HCT116 (cell line): ENCODE measurements around the gene VGF. TPM values are rescaled to one million over a fixed set of nuclear protein-coding genes. Genes with fewer than 3 reads are reported as not detected.
A peak's percentile ranks its signal among the peaks of the same experiment; 100 is the strongest.

ENCODE experiments used
- ATAC-seq: fragments of 200-7000 bp; cut with Tn5 transposase; 2 replicates; pipeline ENCODE4 v1.9.1; 2020; ENCODE audit warnings: mild to moderate bottlenecking, moderate library complexity
- BruUV-seq: library from RNA; stranded (reverse); fragments of 400-500 nt; replicated peaks from 2 replicates; lab custom pipeline; 2021; lab: Mats Ljungman, UMichigan
- CTCF ChIA-PET: fragments of 300-600 bp; sonication (Branson Sonifier 250); formaldehyde crosslinking; loops from one replicate; lab custom pipeline; 2021; ENCODE audit warnings: antibody characterized with exemption; lab: Charles Lee
- POLR2A ChIA-PET: fragments of 300-600, 350-600 bp; sonication (Branson Sonifier 250); formaldehyde crosslinking; loops from one replicate; lab custom pipeline; 2021; ENCODE audit warnings: antibody characterized with exemption; lab: Charles Lee
- RAD21 ChIA-PET, 2 experiments: fragments of 300-600 bp; sonication (Branson Sonifier 250); formaldehyde crosslinking; loops; one replicate each; lab custom pipeline; 2023; ENCODE audit warnings: low total read pairs in 2 of 2; ENCODE audit not compliant: uncharacterized antibody in 2 of 2, unreplicated experiment in 2 of 2, low non-redundant PET in 1 of 2; lab: Charles Lee
- DNase-seq: peaks from one replicate; pipeline ENCODE4 v3.0.0-alpha.2; 2010; ENCODE audit warnings: low read depth, low spot score
- H2AFZ ChIP-seq: fragments of 200-600 bp; shearing (Covaris generic), sonication (generic); 2 replicates; pipeline ENCODE4 v1.6.1; 2017; ENCODE audit warnings: low read depth, mixed run types, mixed read lengths, antibody characterized with exemption, low read length; ENCODE audit not compliant: poor library complexity, severe bottlenecking
- H3K27ac ChIP-seq: 2 replicates; pipeline ENCODE4 v1.5.1; 2012; ENCODE audit warnings: low read depth, low read length
- H3K27me3 ChIP-seq: fragments of 200-600 bp; sonication (generic); 2 replicates; pipeline ENCODE4 v1.6.1; 2016; ENCODE audit warnings: mixed run types, low read length, mixed read lengths; ENCODE audit not compliant: insufficient read depth
- H3K36me3 ChIP-seq, 2 experiments: fragments of 200-500 bp in 1 of 2; fragments of 200-600 bp in 1 of 2; sonication (Bioruptor generic) in 1 of 2; sonication (generic) in 1 of 2; 2 replicates each; pipeline versions ENCODE4 v1.5.1 to v1.6.1; 2014 to 2016; ENCODE audit warnings: low read length in 2 of 2, inconsistent platforms in 1 of 2, mixed read lengths in 1 of 2, mixed run types in 1 of 2; ENCODE audit not compliant: insufficient read depth in 2 of 2, control insufficient read depth in 1 of 2
- H3K4me1 ChIP-seq, 2 experiments: fragments of 200-600 bp in 1 of 2; sonication (generic) in 1 of 2; 2 replicates each; pipeline versions ENCODE4 v1.5.1 to v1.6.1; 2012 to 2017; ENCODE audit warnings: low read length in 2 of 2, inconsistent platforms in 1 of 2, mild to moderate bottlenecking in 1 of 2, mixed read lengths in 1 of 2, mixed run types in 1 of 2, moderate library complexity in 1 of 2; ENCODE audit not compliant: insufficient read depth in 2 of 2, control insufficient read depth in 1 of 2
- H3K4me2 ChIP-seq: fragments of 200-600 bp; sonication (generic); 2 replicates; pipeline ENCODE4 v1.6.1; 2017; ENCODE audit warnings: mixed run types, low read length, mixed read lengths
- H3K4me3 ChIP-seq, 2 experiments: fragments of 200-600 bp in 1 of 2; sonication (generic) in 1 of 2; replicated peaks in 1 of 2; 2 replicates each; pipeline ENCODE4 v1.5.1; 2011 to 2016; ENCODE audit warnings: low read length in 2 of 2, control low read depth in 1 of 2, low read depth in 1 of 2, mild to moderate bottlenecking in 1 of 2, mixed read lengths in 1 of 2, mixed run types in 1 of 2
- H3K79me2 ChIP-seq: fragments of 200-600 bp; sonication (generic); 2 replicates; pipeline ENCODE4 v1.6.1; 2017; ENCODE audit warnings: mild to moderate bottlenecking, mixed run types, low read length, moderate library complexity, mixed read lengths; ENCODE audit not compliant: insufficient read depth
- H3K9ac ChIP-seq: fragments of 200-600 bp; sonication (generic); 2 replicates; pipeline ENCODE4 v1.6.1; 2016; ENCODE audit warnings: low read length, mixed read lengths
- H3K9me2 ChIP-seq: fragments of 200-600 bp; sonication (generic), shearing (Covaris generic); 2 replicates; pipeline ENCODE4 v1.6.1; 2017; ENCODE audit warnings: mixed run types, mild to moderate bottlenecking, moderate library complexity; ENCODE audit not compliant: insufficient read depth
- H3K9me3 ChIP-seq, 2 experiments: fragments of 200-500 bp in 1 of 2; fragments of 200-600 bp in 1 of 2; sonication (Bioruptor generic) in 1 of 2; sonication (generic) in 1 of 2; 2 replicates each; pipeline ENCODE4 v1.6.1; 2014 to 2017; ENCODE audit warnings: low read length in 2 of 2, mixed read lengths in 2 of 2, inconsistent platforms in 1 of 2, low read depth in 1 of 2, mild to moderate bottlenecking in 1 of 2, mixed run types in 1 of 2, moderate library complexity in 1 of 2; ENCODE audit not compliant: control insufficient read depth in 1 of 2, insufficient read depth in 1 of 2
- H4K20me1 ChIP-seq: fragments of 200-600 bp; sonication (generic), shearing (Covaris generic); 2 replicates; pipeline ENCODE4 v1.6.1; 2017; ENCODE audit warnings: mixed run types, mild to moderate bottlenecking, moderate library complexity; ENCODE audit not compliant: insufficient read depth
- CEBPB ChIP-seq: IDR thresholded peaks from 2 replicates; pipeline ENCODE4 v1.6.1; 2012; ENCODE audit warnings: low read depth
- EGR1 ChIP-seq: IDR thresholded peaks from 2 replicates; pipeline ENCODE4 v1.6.1; 2012; ENCODE audit warnings: low read depth
- ELF1 ChIP-seq: IDR thresholded peaks from 2 replicates; pipeline ENCODE4 v1.6.1; 2012; ENCODE audit warnings: low read depth, borderline replicate concordance
- EZH2 ChIP-seq: fragments of 200-600 bp; sonication (generic); IDR thresholded peaks from 2 replicates; pipeline ENCODE4 v1.6.1; 2017; ENCODE audit warnings: antibody characterized with exemption, mixed run types
- EZH2phosphoT487 ChIP-seq: fragments of 200-600 bp; IDR thresholded peaks from 2 replicates; pipeline ENCODE4 v1.6.1; 2018; ENCODE audit warnings: antibody characterized with exemption, borderline replicate concordance
- POLR2AphosphoS5 ChIP-seq: IDR thresholded peaks from 2 replicates; pipeline ENCODE4 v1.6.1; 2011; ENCODE audit warnings: mild to moderate bottlenecking, low read depth, low read length, moderate library complexity
- RAD21 ChIP-seq: IDR thresholded peaks from 2 replicates; pipeline ENCODE4 v1.6.1; 2012; ENCODE audit warnings: low read depth, mild to moderate bottlenecking
- SIN3A ChIP-seq: IDR thresholded peaks from 2 replicates; pipeline ENCODE4 v1.6.1; 2012; ENCODE audit warnings: low read depth
- SP1 ChIP-seq: IDR thresholded peaks from 2 replicates; pipeline ENCODE4 v1.6.1; 2012; ENCODE audit warnings: low read depth
- SRF ChIP-seq: IDR thresholded peaks from 2 replicates; pipeline ENCODE4 v1.6.1; 2012; ENCODE audit warnings: low read depth
- TCF7L2 ChIP-seq: IDR thresholded peaks from 2 replicates; pipeline ENCODE4 v1.7.0; 2011; ENCODE audit warnings: borderline replicate concordance, inconsistent platforms; ENCODE audit not compliant: insufficient read depth, insufficient read length; ENCODE audit errors: extremely low read depth
- ZFX ChIP-seq: fragments of 450-650 bp; IDR thresholded peaks from 2 replicates; pipeline ENCODE4 v1.6.1; 2017
- intact Hi-C: fragments of 100-400 bp; cut with micrococcal nuclease; formaldehyde crosslinking; loops from 2 replicates; pipeline ENCODE4 v1.10.0; 2022
- total RNA-seq: library from RNA; stranded (reverse); gene quantifications from one replicate; pipeline ENCODE4 v1.2.1, GENCODE V29; 2021; ENCODE audit not compliant: unreplicated experiment
- TF ChIP-seq, protein P1 (sequence below), 3 experiments: fragments of 200-600 bp in 1 of 3; sonication (generic) in 1 of 3; IDR thresholded peaks in 2 of 3; conservative IDR thresholded peaks in 1 of 3; 2 replicates each; pipeline ENCODE4 v1.5.1; 2012 to 2017; ENCODE audit warnings: low read depth in 2 of 3, low read length in 2 of 3, antibody characterized with exemption in 1 of 3, borderline replicate concordance in 1 of 3, control low read depth in 1 of 3, mild to moderate bottlenecking in 1 of 3, mixed read lengths in 1 of 3, mixed run types in 1 of 3, moderate library complexity in 1 of 3; ENCODE audit not compliant: insufficient read depth in 1 of 3
- TF ChIP-seq, protein P2 (sequence below): IDR thresholded peaks from 2 replicates; pipeline ENCODE4 v1.6.1; 2012
- TF ChIP-seq, protein P3 (sequence below): IDR thresholded peaks from 2 replicates; pipeline ENCODE4 v1.6.1; 2012

The VGF gene
- total RNA-seq, 1 experiment from 2014 or later = 43.2 TPM

DNA sequence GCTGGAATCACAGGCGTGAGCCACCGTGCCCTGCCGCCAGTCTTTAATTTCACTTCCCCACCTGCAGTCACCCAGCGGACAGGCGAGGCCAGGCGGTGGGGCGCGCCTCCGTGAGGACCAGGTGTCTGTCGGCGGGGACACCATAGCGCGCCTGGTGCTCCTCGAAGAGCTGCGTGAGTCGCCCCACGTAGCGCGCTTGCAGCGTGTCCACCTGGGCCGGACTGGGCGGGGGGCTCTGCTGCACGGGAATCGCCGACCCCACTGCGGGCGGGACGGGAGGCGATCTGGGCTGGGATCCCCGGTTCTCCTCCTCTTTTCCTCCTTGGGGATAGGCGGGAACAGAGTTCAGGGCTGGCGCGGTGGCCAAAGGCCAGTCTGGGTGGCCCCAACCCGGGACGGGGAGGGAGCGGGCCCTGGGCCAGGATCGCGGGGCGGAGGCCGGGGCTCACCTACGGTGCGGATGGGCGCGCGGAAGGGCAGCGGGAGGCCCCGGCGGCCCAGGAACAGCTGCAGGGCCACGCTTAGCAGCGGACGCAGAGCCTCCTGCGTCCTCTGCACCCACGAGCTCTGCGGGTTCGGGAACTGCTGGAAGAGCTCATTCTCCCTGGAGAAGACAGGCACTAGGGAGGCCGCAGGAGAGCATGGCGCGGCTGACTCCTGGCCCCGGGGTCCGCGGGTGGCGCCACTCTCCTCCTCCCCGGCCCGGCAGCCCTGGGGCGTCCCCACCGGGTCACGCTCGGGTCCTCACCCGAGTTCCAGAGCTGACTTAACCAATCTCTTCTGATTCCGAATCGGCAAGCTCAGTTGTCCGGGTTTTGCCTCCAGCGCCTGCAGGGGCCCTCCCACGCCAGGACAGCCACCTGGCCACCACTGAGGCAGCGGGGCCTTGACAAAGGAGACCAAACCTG lies 36.6 kb upstream of the VGF start (continued):
- no peak for TF ChIP-seq EZH2

DNA sequence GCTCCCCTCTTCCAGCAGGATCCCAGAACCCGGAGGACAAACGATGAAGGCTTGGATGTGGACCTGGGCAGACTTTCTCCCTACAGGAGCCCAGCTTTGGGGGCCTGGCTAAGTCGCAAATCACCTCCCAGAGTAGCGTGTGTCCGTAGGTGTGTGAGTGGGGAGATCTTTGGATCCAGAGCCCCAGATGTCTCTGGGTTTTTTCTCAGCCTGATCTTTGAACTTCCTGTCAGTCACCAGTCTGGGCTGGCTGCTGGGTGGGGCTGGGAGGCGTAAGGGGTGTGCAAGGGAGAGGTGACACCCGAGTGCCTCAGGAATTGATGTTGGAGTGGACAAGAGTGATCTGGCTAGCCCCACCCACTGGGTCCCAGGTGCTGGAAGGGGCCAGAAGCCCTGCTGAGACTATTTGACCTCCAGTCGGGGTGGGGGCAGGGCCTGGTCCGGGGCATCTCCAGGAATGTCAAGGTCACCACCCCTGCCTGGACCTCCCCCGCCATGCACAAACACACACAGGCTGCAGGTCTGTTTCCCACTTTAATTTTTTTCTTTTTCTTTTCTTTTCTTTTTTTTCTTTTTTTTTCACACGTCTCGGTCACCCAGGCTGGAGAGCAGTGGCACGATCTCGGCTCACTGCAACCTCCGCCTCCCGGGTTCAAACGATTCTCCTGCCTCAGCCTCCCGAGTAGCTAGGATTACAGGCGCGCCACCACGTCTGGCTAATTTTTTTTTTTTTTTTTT lies 35.7 kb upstream of the VGF start, which contains the start of gene MOGAT3:
Gene MOGAT3 (minus strand): TSS at position 175 of the 738 bp plus-strand sequence. CDS start 182 bp downstream, outside the sequence.
- TF ChIP-seq EGR1 (no peak), ZFX (no peak), SP1 (no peak), EZH2 (no peak), ELF1 (no peak), SIN3A (no peak), SRF (no peak), CEBPB (no peak), EZH2phosphoT487 (no peak), POLR2AphosphoS5 (no peak), RAD21 (no peak), TCF7L2 (no peak)
- TF ChIP-seq, protein P1, sequence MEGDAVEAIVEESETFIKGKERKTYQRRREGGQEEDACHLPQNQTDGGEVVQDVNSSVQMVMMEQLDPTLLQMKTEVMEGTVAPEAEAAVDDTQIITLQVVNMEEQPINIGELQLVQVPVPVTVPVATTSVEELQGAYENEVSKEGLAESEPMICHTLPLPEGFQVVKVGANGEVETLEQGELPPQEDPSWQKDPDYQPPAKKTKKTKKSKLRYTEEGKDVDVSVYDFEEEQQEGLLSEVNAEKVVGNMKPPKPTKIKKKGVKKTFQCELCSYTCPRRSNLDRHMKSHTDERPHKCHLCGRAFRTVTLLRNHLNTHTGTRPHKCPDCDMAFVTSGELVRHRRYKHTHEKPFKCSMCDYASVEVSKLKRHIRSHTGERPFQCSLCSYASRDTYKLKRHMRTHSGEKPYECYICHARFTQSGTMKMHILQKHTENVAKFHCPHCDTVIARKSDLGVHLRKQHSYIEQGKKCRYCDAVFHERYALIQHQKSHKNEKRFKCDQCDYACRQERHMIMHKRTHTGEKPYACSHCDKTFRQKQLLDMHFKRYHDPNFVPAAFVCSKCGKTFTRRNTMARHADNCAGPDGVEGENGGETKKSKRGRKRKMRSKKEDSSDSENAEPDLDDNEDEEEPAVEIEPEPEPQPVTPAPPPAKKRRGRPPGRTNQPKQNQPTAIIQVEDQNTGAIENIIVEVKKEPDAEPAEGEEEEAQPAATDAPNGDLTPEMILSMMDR (IDR thresholded peaks at IDR 0.05 in 2 of 3, conservative IDR thresholded peaks at IDR 0.05 in 1 of 3; ENCODE audit: borderline replicate concordance in 1 of 3, insufficient read depth in 1 of 3, low read depth in 2 of 3, low read length in 2 of 3) = no peak
- TF ChIP-seq, protein P2, sequence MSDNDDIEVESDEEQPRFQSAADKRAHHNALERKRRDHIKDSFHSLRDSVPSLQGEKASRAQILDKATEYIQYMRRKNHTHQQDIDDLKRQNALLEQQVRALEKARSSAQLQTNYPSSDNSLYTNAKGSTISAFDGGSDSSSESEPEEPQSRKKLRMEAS = no peak
- TF ChIP-seq, protein P3, sequence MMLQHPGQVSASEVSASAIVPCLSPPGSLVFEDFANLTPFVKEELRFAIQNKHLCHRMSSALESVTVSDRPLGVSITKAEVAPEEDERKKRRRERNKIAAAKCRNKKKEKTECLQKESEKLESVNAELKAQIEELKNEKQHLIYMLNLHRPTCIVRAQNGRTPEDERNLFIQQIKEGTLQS = no peak
- no TSS peak for BruUV-seq
- Histone ChIP-seq H3K9me3 (no peaks in the 10 kb centered on the region), H3K4me2 (peak within 1 kb of the TSS; percentile 14; the same call in 1 of the 2 replicates), H2AFZ (no peak within 1 kb of the TSS), H3K27ac (no peak within 1 kb of the TSS), H3K36me3 (no peaks in the 10 kb centered on the region), H3K9ac (no peak within 1 kb of the TSS), H3K27me3 (no peaks in the 10 kb centered on the region), H3K4me1 (peaks cover 0 to 8% of the 10 kb centered on the region in 2 experiments; a peak in 3 of 4 replicates), H3K4me3 (no peak within 1 kb of the TSS), H3K9me2 (no peaks in the 10 kb centered on the region), H4K20me1 (no peaks in the 10 kb centered on the region), H3K79me2 (no peaks in the 10 kb centered on the region)
- ChIA-PET CTCF (interaction anchor here (0.7 kb wide), 1 partner anchor 8 kb away, joined by 3 read pairs; no protein-coding TSS in a partner anchor), POLR2A (interaction anchor here (1.0 kb wide), 1 partner anchor 27 kb away, joined by 3 read pairs; no protein-coding TSS in a partner anchor), RAD21 (no interaction called here)
- intact Hi-C loops = no loop called here
- ATAC-seq (peak; percentile 47; the same call in 1 of the 2 replicates), DNase-seq (no peak)
